HAP-1 (cell line): Measurements from ENCODE around the gene PCNT.
A peak's percentile ranks its signal among the peaks of the same experiment; 100 is the strongest.

Experiments used
- DNase-seq, 2 experiments: peaks; one replicate each; pipeline ENCODE4 v3.0.0-alpha.2; 2016 to 2020; ENCODE audit warnings: low spot score in 2 of 2
- H3K27me3 ChIP-seq: fragments of 250-450 bp; sonication (Bioruptor Pico); 2 replicates; pipeline ENCODE4 v1.5.1; 2020; ENCODE audit warnings: low read depth, mild to moderate bottlenecking, moderate library complexity
- H3K36me3 ChIP-seq: fragments of 250-450 bp; sonication (Bioruptor Pico); replicated peaks from 2 replicates; pipeline ENCODE4 v1.5.1; 2020; ENCODE audit warnings: mild to moderate bottlenecking
- H3K4me1 ChIP-seq: fragments of 250-450 bp; sonication (Bioruptor Pico); 2 replicates; pipeline ENCODE4 v1.5.1; 2020; ENCODE audit warnings: mild to moderate bottlenecking
- H3K4me3 ChIP-seq: fragments of 250-450 bp; sonication (Bioruptor Pico); 2 replicates; pipeline ENCODE4 v1.5.1; 2020; ENCODE audit warnings: mild to moderate bottlenecking, moderate library complexity
- H3K9me3 ChIP-seq: fragments of 250-450 bp; sonication (Bioruptor Pico); 2 replicates; pipeline ENCODE4 v1.5.1; 2020; ENCODE audit warnings: mild to moderate bottlenecking, moderate library complexity
- in situ Hi-C: fragments of 300-500 bp; cut with MboI; formaldehyde crosslinking; loops from 3 replicates; pipeline ENCODE4 v1.14.3; 2020; ENCODE audit warnings: low sequenced_read_pairs, inconsistent platforms, mixed read lengths

Gene PCNT, protein sequence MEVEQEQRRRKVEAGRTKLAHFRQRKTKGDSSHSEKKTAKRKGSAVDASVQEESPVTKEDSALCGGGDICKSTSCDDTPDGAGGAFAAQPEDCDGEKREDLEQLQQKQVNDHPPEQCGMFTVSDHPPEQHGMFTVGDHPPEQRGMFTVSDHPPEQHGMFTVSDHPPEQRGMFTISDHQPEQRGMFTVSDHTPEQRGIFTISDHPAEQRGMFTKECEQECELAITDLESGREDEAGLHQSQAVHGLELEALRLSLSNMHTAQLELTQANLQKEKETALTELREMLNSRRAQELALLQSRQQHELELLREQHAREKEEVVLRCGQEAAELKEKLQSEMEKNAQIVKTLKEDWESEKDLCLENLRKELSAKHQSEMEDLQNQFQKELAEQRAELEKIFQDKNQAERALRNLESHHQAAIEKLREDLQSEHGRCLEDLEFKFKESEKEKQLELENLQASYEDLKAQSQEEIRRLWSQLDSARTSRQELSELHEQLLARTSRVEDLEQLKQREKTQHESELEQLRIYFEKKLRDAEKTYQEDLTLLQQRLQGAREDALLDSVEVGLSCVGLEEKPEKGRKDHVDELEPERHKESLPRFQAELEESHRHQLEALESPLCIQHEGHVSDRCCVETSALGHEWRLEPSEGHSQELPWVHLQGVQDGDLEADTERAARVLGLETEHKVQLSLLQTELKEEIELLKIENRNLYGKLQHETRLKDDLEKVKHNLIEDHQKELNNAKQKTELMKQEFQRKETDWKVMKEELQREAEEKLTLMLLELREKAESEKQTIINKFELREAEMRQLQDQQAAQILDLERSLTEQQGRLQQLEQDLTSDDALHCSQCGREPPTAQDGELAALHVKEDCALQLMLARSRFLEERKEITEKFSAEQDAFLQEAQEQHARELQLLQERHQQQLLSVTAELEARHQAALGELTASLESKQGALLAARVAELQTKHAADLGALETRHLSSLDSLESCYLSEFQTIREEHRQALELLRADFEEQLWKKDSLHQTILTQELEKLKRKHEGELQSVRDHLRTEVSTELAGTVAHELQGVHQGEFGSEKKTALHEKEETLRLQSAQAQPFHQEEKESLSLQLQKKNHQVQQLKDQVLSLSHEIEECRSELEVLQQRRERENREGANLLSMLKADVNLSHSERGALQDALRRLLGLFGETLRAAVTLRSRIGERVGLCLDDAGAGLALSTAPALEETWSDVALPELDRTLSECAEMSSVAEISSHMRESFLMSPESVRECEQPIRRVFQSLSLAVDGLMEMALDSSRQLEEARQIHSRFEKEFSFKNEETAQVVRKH (N-terminal part only)

DNA sequence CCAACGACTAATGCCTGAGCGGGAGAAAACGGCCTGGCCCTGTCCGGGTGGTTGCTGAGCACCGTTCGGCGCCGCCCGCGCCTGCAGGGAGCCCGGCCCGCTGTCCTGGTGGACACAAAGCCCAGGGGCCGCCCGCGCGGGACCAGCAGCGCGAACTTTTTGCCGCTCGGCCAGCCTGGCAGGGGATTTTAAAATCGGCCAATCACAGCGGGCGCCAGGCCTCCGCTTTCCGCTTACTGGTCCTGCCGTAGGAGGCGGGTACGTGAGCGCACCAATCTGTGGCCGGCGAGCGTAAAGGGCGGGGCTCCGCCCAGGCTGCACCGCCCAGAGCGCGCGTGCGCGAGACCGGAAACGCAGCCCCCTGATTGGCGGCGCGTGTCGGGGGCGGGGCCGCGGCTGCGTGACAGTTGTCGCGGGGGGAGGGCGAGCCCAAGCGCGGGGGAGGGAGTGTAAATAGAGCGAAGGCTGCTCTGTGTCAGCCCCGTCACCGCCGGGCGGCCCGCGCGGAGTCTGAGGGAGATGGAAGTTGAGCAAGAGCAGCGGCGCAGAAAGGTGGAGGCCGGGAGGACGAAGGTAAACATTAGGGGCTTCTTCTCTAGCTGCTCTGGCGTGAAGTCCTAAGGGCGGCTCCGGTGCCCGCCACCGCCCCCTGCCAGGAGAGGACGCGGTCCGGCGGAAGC lies at the start of gene PCNT, which contains the start of gene C21orf58:
Gene PCNT, plus strand, starts transcription at position 447 of the 680 bp plus-strand sequence. Its CDS starts 73 bp downstream, at position 520.
Gene C21orf58, minus strand, starts transcription at position 161 of the 680 bp plus-strand sequence. CDS start 1,132 bp downstream, outside the sequence.
- DNase-seq, result peak; percentile 94 to 97
- Histone ChIP-seq H3K36me3 (peaks cover 39% of the 10 kb centered on the region), H3K4me3 (peak within 1 kb of the TSS; percentile 100), H3K4me1 (peaks cover 4% of the 10 kb centered on the region), H3K27me3 (no peaks in the 10 kb centered on the region), H3K9me3 (no peaks in the 10 kb centered on the region)
- in situ Hi-C loops, result no loop called here

DNA sequence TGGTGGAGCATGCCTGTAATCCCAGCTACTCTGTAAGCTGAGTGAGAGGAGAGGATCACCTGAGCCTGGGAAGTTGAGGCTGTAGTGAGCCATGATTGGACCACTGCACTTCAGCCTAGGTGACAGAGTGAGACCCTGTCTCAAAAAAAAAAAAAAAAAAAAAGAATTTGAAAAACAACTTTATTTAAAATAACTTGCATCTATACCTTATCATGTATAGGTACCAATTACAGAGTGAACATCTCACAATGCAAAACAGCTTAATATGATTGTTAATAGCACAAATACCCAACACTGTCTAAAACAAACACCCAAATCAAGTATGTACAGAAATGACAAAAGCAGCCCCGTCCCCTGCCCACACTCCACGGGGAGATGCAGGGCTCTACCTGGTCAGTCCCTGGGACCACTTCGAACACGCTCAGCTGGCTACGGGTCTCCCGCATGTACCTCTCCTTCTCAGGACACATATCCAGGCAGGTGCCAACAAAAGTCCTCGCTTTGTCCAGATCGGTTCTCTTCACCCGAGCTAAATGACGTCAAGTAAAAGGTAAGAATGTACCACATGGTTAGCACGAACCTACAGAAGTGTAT lies 49.1 kb upstream of the PCNT start:
- peaks cover 88% of the 10 kb centered on the region for H3K36me3 ChIP-seq
- no peak overlapping the region for H3K4me3 ChIP-seq
- in situ Hi-C loops, result no loop called here
- no peaks in the 10 kb centered on the region for H3K9me3 ChIP-seq
- no peaks in the 10 kb centered on the region for H3K4me1 ChIP-seq
- DNase-seq, result no peak
- no peaks in the 10 kb centered on the region for H3K27me3 ChIP-seq

DNA sequence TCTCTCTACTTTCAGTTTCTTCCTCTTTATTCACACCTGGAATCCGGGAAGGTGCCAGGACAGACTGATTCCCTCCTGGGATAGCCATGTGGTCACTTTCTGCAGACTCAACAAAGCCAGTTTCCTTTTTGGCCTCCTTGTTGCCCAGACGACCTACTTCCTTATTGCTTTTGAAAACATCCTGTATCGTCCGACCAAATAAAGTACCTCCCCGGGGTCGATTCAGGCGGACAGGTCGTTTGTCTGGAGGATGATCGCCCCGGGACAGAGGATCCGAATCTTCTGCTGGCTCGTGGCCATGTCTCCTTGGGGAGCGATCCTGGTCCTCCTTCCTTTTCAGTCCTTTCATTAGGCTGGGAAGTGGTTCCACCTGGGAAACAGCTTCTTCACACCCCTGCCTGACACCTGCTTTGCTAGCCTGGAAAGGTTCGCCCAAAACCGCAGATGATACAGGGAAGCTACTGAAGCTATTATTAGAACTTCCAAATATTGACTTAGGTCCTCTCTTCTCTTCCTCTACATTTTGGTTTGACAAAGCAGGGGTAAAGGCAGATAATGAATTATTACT lies 39.8 kb upstream of the PCNT start:
- DNase-seq, result no peak
- no peaks in the 10 kb centered on the region for H3K27me3 ChIP-seq
- peaks cover 61% of the 10 kb centered on the region for H3K36me3 ChIP-seq
- H3K4me3 ChIP-seq, result no peak overlapping the region; the same call in 1 of the 2 replicates
- in situ Hi-C loops, result no loop called here
- H3K4me1 ChIP-seq, result peaks cover 27% of the 10 kb centered on the region
- H3K9me3 ChIP-seq, result peaks cover 17% of the 10 kb centered on the region

DNA sequence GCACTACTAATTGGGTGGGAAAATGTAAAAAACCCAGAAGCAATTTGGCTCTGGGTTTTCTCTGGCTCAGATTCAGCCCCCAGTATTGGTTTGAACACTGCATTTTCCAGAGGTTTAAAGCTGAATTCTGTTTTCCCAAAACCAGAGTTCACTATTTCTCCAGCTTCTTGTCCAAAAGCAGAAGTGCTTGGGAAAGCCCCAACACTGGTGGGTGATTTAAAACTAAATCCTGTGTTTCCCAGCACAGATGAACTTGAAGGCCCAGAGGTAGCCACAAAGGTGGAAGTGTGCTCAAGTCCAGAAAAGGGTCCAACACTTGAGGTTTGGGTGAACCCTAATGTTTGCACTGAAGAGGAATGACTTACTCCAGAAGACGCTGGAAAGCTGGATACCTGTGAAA lies 39.2 kb upstream of the PCNT start:
- no peak overlapping the region; the same call in 1 of the 2 replicates for H3K4me3 ChIP-seq
- peaks cover 27% of the 10 kb centered on the region for H3K4me1 ChIP-seq
- in situ Hi-C loops, result no loop called here
- no peaks in the 10 kb centered on the region for H3K27me3 ChIP-seq
- H3K36me3 ChIP-seq, result peaks cover 55% of the 10 kb centered on the region
- peaks cover 17% of the 10 kb centered on the region for H3K9me3 ChIP-seq
- no peak for DNase-seq

DNA sequence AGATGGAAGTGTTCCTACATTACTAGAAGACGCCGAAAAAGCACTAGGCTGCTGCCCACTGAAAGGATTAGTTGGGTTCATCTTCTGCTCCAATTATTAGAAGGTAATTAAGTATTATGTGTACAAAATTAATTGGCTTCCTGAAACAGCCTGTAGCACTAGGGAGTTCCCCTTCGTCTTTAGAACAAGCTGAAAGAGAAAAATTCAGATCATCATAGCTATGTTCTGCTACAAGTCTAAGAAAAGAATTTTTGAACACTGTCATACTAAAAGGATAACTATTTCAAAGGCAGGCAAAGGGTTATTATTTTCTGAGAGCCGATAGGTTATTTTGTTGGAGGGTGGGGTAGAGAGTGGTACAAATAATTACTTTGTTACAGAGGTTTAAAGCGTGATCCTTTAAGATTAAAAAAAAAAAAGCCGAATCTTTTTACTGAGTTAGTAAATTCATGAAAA lies 38.7 kb upstream of the PCNT start, which contains the start of gene MCM3AP:
Gene MCM3AP, minus strand, starts transcription at position 406 of the 456 bp plus-strand sequence. Its CDS starts 325 bp downstream, at position 81.
- in situ Hi-C loops, result no loop called here
- peaks cover 17% of the 10 kb centered on the region for H3K9me3 ChIP-seq
- H3K36me3 ChIP-seq, result peaks cover 50% of the 10 kb centered on the region
- peak within 1 kb of the TSS; percentile 81 for H3K4me3 ChIP-seq
- H3K4me1 ChIP-seq, result peaks cover 27% of the 10 kb centered on the region
- no peaks in the 10 kb centered on the region for H3K27me3 ChIP-seq
- DNase-seq, result no peak

DNA sequence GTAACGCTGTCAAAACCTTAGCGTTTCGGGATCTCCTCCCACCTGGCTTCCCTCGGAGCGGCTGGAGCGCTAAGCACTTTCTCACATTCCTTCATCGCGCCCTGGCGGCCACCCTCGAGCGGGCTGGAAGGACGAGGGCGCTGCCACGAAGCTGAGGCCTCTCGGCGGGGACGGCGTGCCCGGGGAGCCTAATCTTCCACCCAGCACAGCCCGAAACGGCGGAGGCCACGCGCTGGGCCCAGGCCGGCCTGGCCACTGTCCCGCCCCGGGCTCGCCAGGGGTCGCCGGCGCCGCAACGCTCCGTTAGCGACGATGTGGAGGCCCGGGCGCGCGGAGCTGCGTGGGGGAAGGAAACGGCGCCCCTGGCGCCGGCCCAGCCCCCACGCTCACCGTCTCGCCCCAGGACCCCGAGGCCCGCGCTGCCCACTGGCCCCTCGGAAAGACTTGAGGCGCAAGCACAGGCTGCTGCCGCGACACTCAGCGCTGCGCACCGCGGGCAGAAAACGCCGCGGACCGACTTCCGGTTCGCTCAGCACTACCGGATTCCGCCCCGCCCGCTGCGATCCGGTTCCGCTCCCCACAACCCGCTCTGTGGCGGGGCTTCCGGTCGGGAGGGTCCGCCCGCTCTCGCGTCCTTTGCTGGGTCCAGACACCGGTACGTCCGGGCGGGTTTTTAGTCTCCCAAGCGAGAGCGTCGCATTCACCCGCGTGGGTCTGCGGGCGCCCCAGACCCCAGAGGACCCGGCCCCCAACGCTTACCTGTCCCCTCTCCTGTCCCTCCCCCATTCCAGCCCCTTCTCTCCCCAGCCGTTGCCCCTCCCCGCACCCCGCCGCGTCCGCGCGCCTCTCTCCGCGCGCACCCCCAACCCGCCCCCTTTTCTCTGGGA lies 38.0 kb upstream of the PCNT start, which contains the start of gene YBEY:
Gene YBEY, plus strand, starts transcription at position 582 of the 887 bp plus-strand sequence. CDS start 572 bp downstream, outside the sequence.
- Histone ChIP-seq H3K36me3 (peaks cover 42% of the 10 kb centered on the region), H3K4me3 (peak within 1 kb of the TSS; percentile 81), H3K27me3 (no peaks in the 10 kb centered on the region), H3K9me3 (peaks cover 17% of the 10 kb centered on the region), H3K4me1 (peaks cover 27% of the 10 kb centered on the region)
- DNase-seq, result peak; percentile 86 to 93
- in situ Hi-C loops, result no loop called here

DNA sequence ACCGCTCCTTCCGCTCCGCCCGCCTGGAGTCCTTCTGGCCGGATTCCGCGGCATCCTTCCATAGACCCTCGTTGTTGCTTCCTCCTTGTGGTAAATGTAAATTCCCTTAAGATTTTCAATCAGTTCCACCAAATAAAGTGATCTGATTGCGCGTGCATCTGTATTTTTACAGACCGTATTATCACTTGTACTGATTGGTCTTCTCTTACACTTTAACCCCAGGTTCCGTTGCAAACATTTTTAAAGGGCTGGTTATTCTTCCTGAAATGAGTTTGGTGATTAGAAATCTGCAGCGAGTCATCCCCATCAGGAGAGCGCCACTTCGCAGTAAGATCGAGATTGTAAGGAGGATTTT lies 37.3 kb upstream of the PCNT start:
- no peak for DNase-seq
- Histone ChIP-seq H3K27me3 (no peaks in the 10 kb centered on the region), H3K4me3 (peak overlapping the region; percentile 81), H3K36me3 (peaks cover 40% of the 10 kb centered on the region), H3K4me1 (peaks cover 27% of the 10 kb centered on the region), H3K9me3 (peaks cover 17% of the 10 kb centered on the region)
- in situ Hi-C loops, result no loop called here

DNA sequence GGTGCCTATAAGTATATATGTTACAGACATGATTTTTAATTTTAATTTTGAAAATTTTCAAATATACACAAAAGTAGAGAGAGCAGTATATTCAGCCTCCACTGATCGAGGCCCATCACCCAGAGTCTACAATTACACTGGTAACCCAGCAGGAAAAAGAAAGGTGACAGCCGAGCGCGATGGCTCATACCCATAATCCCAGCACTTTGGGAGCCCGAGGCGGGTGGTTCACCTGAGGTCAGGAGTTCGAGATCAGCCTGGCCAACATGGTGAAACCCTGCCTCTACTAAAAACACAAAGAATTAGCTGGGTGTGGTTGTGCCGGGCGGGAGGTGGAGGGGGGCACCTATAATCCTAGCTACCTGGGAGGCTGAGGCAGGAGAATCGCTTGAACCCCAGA lies 36.4 kb upstream of the PCNT start:
- H3K36me3 ChIP-seq, result peaks cover 36% of the 10 kb centered on the region
- in situ Hi-C loops, result no loop called here
- no peak for DNase-seq
- H3K9me3 ChIP-seq, result peaks cover 14% of the 10 kb centered on the region
- H3K27me3 ChIP-seq, result no peaks in the 10 kb centered on the region
- H3K4me3 ChIP-seq, result peak overlapping the region; percentile 81
- peaks cover 27% of the 10 kb centered on the region for H3K4me1 ChIP-seq

DNA sequence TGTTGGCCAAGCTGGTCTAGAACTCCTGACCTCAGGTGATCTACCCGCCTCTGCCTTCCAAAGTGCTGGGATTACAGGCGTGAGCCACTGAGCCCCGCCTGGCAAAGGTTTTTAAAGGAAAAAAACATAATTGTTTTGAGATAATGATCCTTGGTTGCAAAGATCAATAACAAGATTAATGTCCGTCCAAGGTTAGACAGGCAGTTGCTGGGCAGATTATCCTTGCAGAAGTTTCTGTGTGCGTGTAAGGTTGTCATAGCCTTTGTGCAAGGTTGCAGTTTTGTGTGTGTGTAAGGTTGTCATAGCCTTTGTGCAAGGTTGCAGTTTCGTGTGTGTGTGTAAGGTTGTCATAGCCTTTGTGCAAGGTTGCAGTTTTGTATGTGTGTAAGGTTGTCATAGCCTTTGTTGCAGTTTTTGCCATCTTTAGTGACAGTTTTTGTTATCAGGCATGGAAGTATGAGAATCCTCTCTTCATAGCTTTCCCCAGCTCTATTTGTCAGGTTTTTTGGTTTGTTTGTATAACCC lies 34.2 kb upstream of the PCNT start:
- no peak overlapping the region for H3K4me3 ChIP-seq
- no peak for DNase-seq
- H3K27me3 ChIP-seq, result no peaks in the 10 kb centered on the region
- peaks cover 14% of the 10 kb centered on the region for H3K36me3 ChIP-seq
- H3K9me3 ChIP-seq, result peaks cover 3% of the 10 kb centered on the region
- in situ Hi-C loops, result no loop called here
- peaks cover 21% of the 10 kb centered on the region for H3K4me1 ChIP-seq

DNA sequence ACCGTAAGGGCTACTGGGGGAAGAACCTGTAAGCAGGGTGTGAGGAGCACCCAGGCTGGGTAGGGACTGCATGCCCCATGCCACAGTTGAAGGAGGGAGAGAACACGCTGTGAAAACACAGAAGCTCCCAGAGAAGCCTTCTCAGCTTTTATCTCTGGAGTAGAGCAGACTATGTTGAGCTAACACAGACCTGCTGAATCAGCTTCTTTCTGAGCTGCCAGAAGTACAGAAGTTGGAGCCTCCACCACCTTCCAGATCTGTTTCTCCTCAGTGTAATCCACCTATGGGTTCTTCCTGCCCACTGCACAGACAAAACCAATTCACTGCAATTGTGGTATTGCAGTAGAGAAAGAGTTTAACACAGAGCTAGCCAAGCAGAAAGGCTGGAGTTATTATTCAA lies 32.4 kb upstream of the PCNT start:
- Histone ChIP-seq H3K4me1 (peaks cover 16% of the 10 kb centered on the region), H3K36me3 (peaks cover 9% of the 10 kb centered on the region; the same call in 1 of the 2 replicates), H3K27me3 (no peaks in the 10 kb centered on the region), H3K4me3 (no peak overlapping the region), H3K9me3 (no peaks in the 10 kb centered on the region; the same call in 1 of the 2 replicates)
- in situ Hi-C loops, result no loop called here
- DNase-seq, result no peak

DNA sequence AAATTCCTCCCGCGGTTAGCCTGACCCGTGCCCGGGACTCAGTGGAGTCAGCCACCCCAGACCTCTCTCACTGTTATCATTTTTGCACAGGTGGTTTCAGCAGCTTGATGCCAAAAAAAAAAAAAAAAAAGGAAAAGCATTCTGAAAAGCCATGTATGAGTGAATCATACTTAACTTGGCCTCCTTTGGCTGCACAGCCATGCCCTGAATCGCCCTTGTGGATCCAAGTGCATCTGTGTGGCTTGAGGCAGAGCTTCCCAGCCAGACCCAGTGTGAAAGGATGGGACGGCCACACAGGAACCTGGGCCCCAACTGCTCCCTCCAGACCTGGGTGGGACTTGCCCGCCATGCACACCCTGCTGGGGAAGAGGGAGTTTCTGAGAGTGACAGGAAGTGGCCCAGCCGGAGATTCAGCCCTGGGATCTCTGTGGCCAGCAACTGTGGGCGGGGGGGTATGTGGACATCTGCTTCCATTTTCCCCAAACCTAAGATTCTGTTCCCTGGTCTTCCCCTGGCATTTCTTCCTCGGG lies 29.2 kb upstream of the PCNT start:
- no peak overlapping the region for H3K4me3 ChIP-seq
- no peaks in the 10 kb centered on the region; the same call in 1 of the 2 replicates for H3K9me3 ChIP-seq
- in situ Hi-C loops, result no loop called here
- H3K4me1 ChIP-seq, result no peaks in the 10 kb centered on the region
- H3K27me3 ChIP-seq, result no peaks in the 10 kb centered on the region
- no peak for DNase-seq
- peaks cover 13% of the 10 kb centered on the region for H3K36me3 ChIP-seq
